Adrenal gland (tissue), 12 donors: ENCODE measurements around the gene NCOA6. TPM values are rescaled to one million over a fixed set of nuclear protein-coding genes. Genes with fewer than 3 reads are reported as not detected.
"Not testable (repeated sequence)": the region's sequence is repeated elsewhere in the genome, so short reads cannot be mapped to it uniquely, and the experiment has no call there.

ENCODE experiments used
- DNase-seq, 7 donors: peaks; one replicate each; pipeline ENCODE4 v3.0.0-alpha.2; 2019 to 2020
- H3K27ac ChIP-seq, 5 donors: fragments of 200-600 bp; sonication (generic) in 4 of 5; 1 replicate in 3 of 5; 2 replicates in 2 of 5; pipeline versions ENCODE4 v1.5.1 to v1.8.0; 2016 to 2020; ENCODE audit warnings: mild to moderate bottlenecking in 1 of 5
- H3K27me3 ChIP-seq: fragments of 200-600 bp; 2 replicates; pipeline ENCODE4 v1.8.0; 2021
- H3K36me3 ChIP-seq, 2 donors: fragments of 200-600 bp; replicated peaks in 1 of 2; 1 replicate in 1 of 2; 2 replicates in 1 of 2; pipeline versions ENCODE4 v1.5.1 to v1.8.0; 2018 to 2022
- H3K4me1 ChIP-seq, 2 donors: fragments of 200-600 bp; replicated peaks in 1 of 2; 1 replicate in 1 of 2; 2 replicates in 1 of 2; pipeline versions ENCODE4 v1.5.1 to v1.8.0; 2018 to 2021
- H3K4me3 ChIP-seq, 4 donors: fragments of 200-600 bp; sonication (generic) in 3 of 4; one replicate each; pipeline ENCODE4 v1.5.1; 2016 to 2018
- H3K9me3 ChIP-seq, 3 donors: fragments of 200-600 bp; sonication (generic) in 1 of 3; replicated peaks in 1 of 3; 1 replicate in 2 of 3; 2 replicates in 1 of 3; pipeline versions ENCODE4 v1.5.1 to v1.8.0; 2016 to 2021
- CTCF ChIP-seq, 6 experiments: fragments of 450-650 bp in 4 of 6; fragments of 200-600 bp in 2 of 6; sonication (generic) in 1 of 6; IDR thresholded peaks; 1 replicate in 5 of 6; 2 replicates in 1 of 6; pipeline versions ENCODE4 v1.5.1 to v1.8.0; 2016 to 2021; ENCODE audit warnings: antibody characterized with exemption in 6 of 6, mild to moderate bottlenecking in 2 of 6, moderate library complexity in 1 of 6
- POLR2A ChIP-seq, 2 donors: fragments of 450-650 bp; IDR thresholded peaks; one replicate each; pipeline ENCODE4 v1.6.1; 2017; ENCODE audit warnings: antibody characterized with exemption in 2 of 2, mild to moderate bottlenecking in 2 of 2, moderate library complexity in 1 of 2
- WGBS, 4 donors: extraction: QIAGEN DNeasy Blood & Tissue Kit in 2 of 4; methylation state at CpG; one replicate each; pipeline versions ENCODE4 v1.1.5 to v1.1.7; 2013 to 2017; 5-methylcytosine and 5-hydroxymethylcytosine counted together
- intact Hi-C, 2 donors: fragments of 100-400 bp; cut with DNase I; formaldehyde crosslinking; loops; one replicate each; pipeline versions ENCODE4 v1.14.1 to v1.15.0; 2022 to 2023
- polyA plus RNA-seq, 3 donors: library from polyadenylated mRNA; stranded (reverse); fragments of 200-250 nt in 2 of 3; fragments of 350-450 nt in 1 of 3; fragmentation: Illumina TruSeq in 1 of 3; extraction: RNeasy Lipid Tissue Mini Kit (QIAGEN cat#74804) in 1 of 3; gene quantifications; one replicate each; pipeline ENCODE4 v1.2.3, GENCODE V29; 2013 to 2014
- total RNA-seq, 9 donors: library from RNA; depleted of rRNA in 4 of 9; stranded (reverse); fragments of >200 nt in 4 of 9; fragments of 120-200 nt in 1 of 9; fragmentation: NEBNext Ultra II Directional in 1 of 9; extraction: Animal tissue kit (Norgen Biotek cat#: 25700) in 1 of 9; gene quantifications; one replicate each; pipeline versions ENCODE4 v1.1.0 to v1.2.4, GENCODE V29; 2013 to 2023
- donor health status: healthy with polysubstance abuse.
- donor health status: Bipolar disorder and iron deficiency.
- donor health status: DM: yes; HTN: yes; CAD: no.
- donor health status: DM: no; HTN: no; CAD: no.
- donor health status: DM: no; HTN: no; CAD: no.
- donor health status: DM: yes; HTN: yes; CAD: no.

NCOA6 gene
- total and polyA plus RNA-seq, 12 donors = 12.2 to 58.2 (median 21.7) TPM

- 55 to 86% (median 77%) methylated on average over 2 of the region's 2 CpGs for WGBS, 4 donors
- intact Hi-C loops = no loop called here
- Histone ChIP-seq H3K4me1 (peaks cover 0 to 18% of the 10 kb centered on the region in 2 donors), H3K36me3 (peaks cover 0 to 20% of the 10 kb centered on the region in 2 donors), H3K27me3 (no peaks in the 10 kb centered on the region), H3K9me3 (no peaks in the 10 kb centered on the region), H3K27ac (no peak overlapping the region), H3K4me3 (no peak overlapping the region)
- TF ChIP-seq CTCF (IDR thresholded peaks at IDR 0.05) (no peak), POLR2A (IDR thresholded peaks at IDR 0.05) (no peak)
- DNase-seq = peak in 2 of 7 donors; percentile 23 to 49
These were observed 34.0 kb downstream of the NCOA6 start for GRCh38 chr20:34791289-34792020.

- Histone ChIP-seq H3K36me3 (peaks cover 0 to 7% of the 10 kb centered on the region in 2 donors), H3K4me1 (no peaks in the 10 kb centered on the region), H3K9me3 (no peaks in the 10 kb centered on the region), H3K4me3 (no peak overlapping the region), H3K27ac (no peak overlapping the region), H3K27me3 (no peaks in the 10 kb centered on the region)
- no peak for TF ChIP-seq POLR2A (IDR thresholded peaks at IDR 0.05)
- TF ChIP-seq CTCF (IDR thresholded peaks at IDR 0.05) = no peak
- WGBS, 4 donors = 78 to 88% (median 84%) methylated on average over 4 of the region's 4 CpGs
- DNase-seq = no peak
- intact Hi-C loops = no loop called here
These were observed 44.2 kb downstream of the NCOA6 start for GRCh38 chr20:34781220-34781619.

GRCh38 chr20:34780291-34780690 lies 45.2 kb downstream of the NCOA6 start:
- H3K27me3 ChIP-seq, H3K9me3 ChIP-seq, H3K4me1 ChIP-seq, H3K27ac ChIP-seq, H3K4me3 ChIP-seq, intact Hi-C loops, DNase-seq: not testable (repeated sequence)
- 90 to 96% (median 95%) methylated on average over 8 of the region's 8 CpGs for WGBS, 4 donors
- H3K36me3 ChIP-seq = peaks cover 0 to 16% of the 10 kb centered on the region in 2 donors

GRCh38 chr20:34776177-34776576 lies 49.3 kb downstream of the NCOA6 start:
- 88 to 94% (median 91%) methylated on average over 8 of the region's 8 CpGs for WGBS, 4 donors
- no peak for TF ChIP-seq POLR2A (IDR thresholded peaks at IDR 0.05)
- TF ChIP-seq CTCF (IDR thresholded peaks at IDR 0.05) = no peak
- Histone ChIP-seq H3K4me3 (no peak overlapping the region), H3K9me3 (no peaks in the 10 kb centered on the region), H3K36me3 (peaks cover 0 to 29% of the 10 kb centered on the region in 2 donors), H3K27me3 (no peaks in the 10 kb centered on the region), H3K27ac (no peak overlapping the region), H3K4me1 (peaks cover 8% of the 10 kb centered on the region in 2 donors)
- intact Hi-C loops = no loop called here
- DNase-seq = no peak

- TF ChIP-seq CTCF (IDR thresholded peaks at IDR 0.05) = no peak
- no peak for TF ChIP-seq POLR2A (IDR thresholded peaks at IDR 0.05)
- Histone ChIP-seq H3K27me3 (no peaks in the 10 kb centered on the region), H3K9me3 (no peaks in the 10 kb centered on the region), H3K27ac (no peak overlapping the region), H3K4me3 (no peak overlapping the region), H3K4me1 (peaks cover 8 to 14% of the 10 kb centered on the region in 2 donors), H3K36me3 (peaks cover 0 to 29% of the 10 kb centered on the region in 2 donors)
- DNase-seq = no peak
- intact Hi-C loops = no loop called here
These were observed 50.6 kb downstream of the NCOA6 start for GRCh38 chr20:34774886-34775285.
